Measurements from ENCODE around the gene HPCAL1.

- TF ChIP-seq CTCF (conservative IDR thresholded peaks at IDR 0.05; ENCODE audit: low read length): no peak
- TF ChIP-seq EZH2phosphoT487 (IDR thresholded peaks at IDR 0.05; ENCODE audit: borderline replicate concordance, low read depth, low read length): no peak
Measured at GRCh38 chr2:10297959-10298531, 4.7 kb upstream of the HPCAL1 start.

Measured in OCI-LY7 (cell line).